Breast epithelium (tissue), 3 donors: ENCODE measurements around the gene SPAG6.

Source experiments
- POLR2A ChIP-seq: fragments of 450-650 bp; IDR thresholded peaks from one replicate; pipeline ENCODE4 v1.6.1; 2016; ENCODE audit warnings: antibody characterized with exemption, mild to moderate bottlenecking, moderate library complexity
- POLR2AphosphoS5 ChIP-seq, 3 donors: sonication (generic); formaldehyde crosslinking; IDR thresholded peaks; one replicate each; pipeline ENCODE4 v1.6.1; 2017; ENCODE audit warnings: antibody characterized with exemption in 3 of 3
- TF ChIP-seq, protein P1 (sequence below), 3 donors: fragments of 450-650 bp; IDR thresholded peaks; one replicate each; pipeline ENCODE4 v1.5.1; 2016 to 2017; ENCODE audit warnings: antibody characterized with exemption in 3 of 3, mild to moderate bottlenecking in 3 of 3, moderate library complexity in 3 of 3

DNA sequence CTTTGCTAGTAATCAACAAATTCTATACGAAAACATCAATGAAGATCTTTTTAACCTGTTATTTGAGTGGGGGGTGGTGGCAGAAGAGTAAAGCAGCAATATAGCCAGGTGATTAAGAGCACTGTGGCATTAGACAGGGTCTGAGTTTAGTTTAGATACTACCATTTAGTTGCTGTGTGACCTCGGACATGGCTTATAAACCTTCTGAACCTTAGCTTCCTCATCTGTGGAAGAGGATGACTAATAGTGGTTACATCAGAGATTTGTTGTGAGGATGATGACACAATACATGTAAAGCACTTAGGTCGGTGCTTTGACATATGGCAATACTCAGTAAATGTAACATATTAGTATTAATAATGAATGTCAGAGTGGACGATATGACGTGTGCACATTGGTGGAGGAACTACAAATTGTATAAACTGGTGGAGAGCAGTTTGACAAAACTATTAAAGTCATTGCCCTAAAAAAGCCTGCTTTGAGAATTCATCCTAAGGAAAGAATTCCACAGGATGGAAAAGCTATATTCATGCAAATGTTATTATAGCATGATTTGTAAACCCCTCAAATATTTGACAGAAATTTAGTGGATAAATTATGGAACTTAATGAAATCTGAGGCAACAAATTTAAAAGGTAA lies 24.3 kb downstream of the SPAG6 start:
- TF ChIP-seq, protein P1, sequence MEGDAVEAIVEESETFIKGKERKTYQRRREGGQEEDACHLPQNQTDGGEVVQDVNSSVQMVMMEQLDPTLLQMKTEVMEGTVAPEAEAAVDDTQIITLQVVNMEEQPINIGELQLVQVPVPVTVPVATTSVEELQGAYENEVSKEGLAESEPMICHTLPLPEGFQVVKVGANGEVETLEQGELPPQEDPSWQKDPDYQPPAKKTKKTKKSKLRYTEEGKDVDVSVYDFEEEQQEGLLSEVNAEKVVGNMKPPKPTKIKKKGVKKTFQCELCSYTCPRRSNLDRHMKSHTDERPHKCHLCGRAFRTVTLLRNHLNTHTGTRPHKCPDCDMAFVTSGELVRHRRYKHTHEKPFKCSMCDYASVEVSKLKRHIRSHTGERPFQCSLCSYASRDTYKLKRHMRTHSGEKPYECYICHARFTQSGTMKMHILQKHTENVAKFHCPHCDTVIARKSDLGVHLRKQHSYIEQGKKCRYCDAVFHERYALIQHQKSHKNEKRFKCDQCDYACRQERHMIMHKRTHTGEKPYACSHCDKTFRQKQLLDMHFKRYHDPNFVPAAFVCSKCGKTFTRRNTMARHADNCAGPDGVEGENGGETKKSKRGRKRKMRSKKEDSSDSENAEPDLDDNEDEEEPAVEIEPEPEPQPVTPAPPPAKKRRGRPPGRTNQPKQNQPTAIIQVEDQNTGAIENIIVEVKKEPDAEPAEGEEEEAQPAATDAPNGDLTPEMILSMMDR (IDR thresholded peaks at IDR 0.05), result no peak
- no peak for TF ChIP-seq POLR2A
- no peak for TF ChIP-seq POLR2AphosphoS5 (IDR thresholded peaks at IDR 0.05)
